WTC11 (cell line): ENCODE measurements around the gene RPS27. TPM values are rescaled to one million over a fixed set of nuclear protein-coding genes. Genes with fewer than 3 reads are reported as not detected.
A peak's percentile ranks its signal among the peaks of the same experiment; 100 is the strongest.

Experiments used
- CREM ChIP-seq: sonication (generic); formaldehyde crosslinking; IDR thresholded peaks from 2 replicates; pipeline ENCODE4 v1.8.1; 2022; ENCODE audit warnings: mild to moderate bottlenecking, missing genetic modification reagents, moderate library complexity
- ESRRA ChIP-seq: sonication (generic); formaldehyde crosslinking; IDR thresholded peaks from 2 replicates; pipeline ENCODE4 v1.8.1; 2022; ENCODE audit warnings: mild to moderate bottlenecking, missing genetic modification reagents, borderline replicate concordance
- GABPB1 ChIP-seq: sonication (generic); formaldehyde crosslinking; IDR thresholded peaks from 2 replicates; pipeline ENCODE4 v1.8.1; 2023; ENCODE audit warnings: mild to moderate bottlenecking, missing genetic modification reagents
- HMGA2 ChIP-seq: fragments of 250-450 bp; sonication (Bioruptor Pico); IDR thresholded peaks from 2 replicates; pipeline ENCODE4 v1.4.0; 2021; ENCODE audit warnings: mild to moderate bottlenecking, moderate library complexity
- IRF2 ChIP-seq: sonication (generic); formaldehyde crosslinking; IDR thresholded peaks from 2 replicates; pipeline ENCODE4 v1.8.0; 2022; ENCODE audit warnings: low read depth, missing genetic modification reagents, borderline replicate concordance
- JUN ChIP-seq: sonication (generic); formaldehyde crosslinking; IDR thresholded peaks from 2 replicates; pipeline ENCODE4 v1.8.0; 2023; ENCODE audit warnings: mild to moderate bottlenecking, missing genetic modification reagents
- NFE2L1 ChIP-seq: sonication (generic); formaldehyde crosslinking; IDR thresholded peaks from 2 replicates; pipeline ENCODE4 v1.8.1; 2023; ENCODE audit warnings: missing genetic modification reagents
- NFYB ChIP-seq: sonication (generic); formaldehyde crosslinking; conservative IDR thresholded peaks from 2 replicates; pipeline ENCODE4 v1.8.0; 2022; ENCODE audit warnings: low read depth, missing genetic modification reagents
- NR3C1 ChIP-seq: sonication (generic); formaldehyde crosslinking; conservative IDR thresholded peaks from 2 replicates; pipeline ENCODE4 v1.8.1; 2023; ENCODE audit warnings: low read depth, mild to moderate bottlenecking, missing genetic modification reagents
- OVOL2 ChIP-seq: fragments of 250-450 bp; sonication (Bioruptor Pico); IDR thresholded peaks from 2 replicates; pipeline ENCODE4 v1.9.0; 2021; ENCODE audit warnings: mild to moderate bottlenecking, borderline replicate concordance
- SP1 ChIP-seq: sonication (generic); formaldehyde crosslinking; conservative IDR thresholded peaks from 2 replicates; pipeline ENCODE4 v1.8.1; 2022; ENCODE audit warnings: missing genetic modification reagents
- TCF7 ChIP-seq: sonication (generic); formaldehyde crosslinking; IDR thresholded peaks from 2 replicates; pipeline ENCODE4 v1.8.0; 2022; ENCODE audit warnings: mild to moderate bottlenecking, low read depth, missing genetic modification reagents, moderate library complexity
- ZNF138 ChIP-seq: sonication (generic); formaldehyde crosslinking; conservative IDR thresholded peaks from 2 replicates; pipeline ENCODE4 v1.8.1; 2022; ENCODE audit warnings: mild to moderate bottlenecking, moderate library complexity, missing genetic modification reagents
- total RNA-seq: library from RNA; stranded (reverse); gene quantifications from 3 replicates; pipeline ENCODE4 v1.2.3, GENCODE V29; 2021
- TF ChIP-seq, protein P1 (sequence below): sonication (generic); formaldehyde crosslinking; IDR thresholded peaks from 2 replicates; pipeline ENCODE4 v1.8.0; 2022; ENCODE audit warnings: mild to moderate bottlenecking, missing genetic modification reagents
- TF ChIP-seq, protein P2 (sequence below): fragments of 200-600 bp; IDR thresholded peaks from 2 replicates; pipeline ENCODE4 v1.8.0; 2022; ENCODE audit warnings: antibody characterized with exemption
- TF ChIP-seq, protein P3 (sequence below): sonication (generic); formaldehyde crosslinking; IDR thresholded peaks from 2 replicates; pipeline ENCODE4 v1.8.1; 2023; ENCODE audit warnings: mild to moderate bottlenecking, missing genetic modification reagents
- TF ChIP-seq, protein P4 (sequence below): sonication (generic); formaldehyde crosslinking; IDR thresholded peaks from 2 replicates; pipeline ENCODE4 v1.8.0; 2023; ENCODE audit warnings: missing genetic modification reagents, mild to moderate bottlenecking, borderline replicate concordance
- TF ChIP-seq, protein P5 (sequence below): sonication (generic); formaldehyde crosslinking; IDR thresholded peaks from 2 replicates; pipeline ENCODE4 v1.8.0; 2022; ENCODE audit warnings: mild to moderate bottlenecking, missing genetic modification reagents
- TF ChIP-seq, protein P6 (sequence below): sonication (generic); formaldehyde crosslinking; IDR thresholded peaks from 2 replicates; pipeline ENCODE4 v1.8.1; 2022; ENCODE audit warnings: mild to moderate bottlenecking, missing genetic modification reagents, moderate library complexity, borderline replicate concordance
- TF ChIP-seq, protein P7 (sequence below): fragments of 250-450 bp; sonication (Bioruptor Pico); IDR thresholded peaks from 2 replicates; pipeline ENCODE4 v1.9.0; 2021; ENCODE audit warnings: mild to moderate bottlenecking, borderline replicate concordance
- TF ChIP-seq, protein P8 (sequence below): sonication (generic); formaldehyde crosslinking; IDR thresholded peaks from 2 replicates; pipeline ENCODE4 v1.8.1; 2022; ENCODE audit warnings: mild to moderate bottlenecking, moderate library complexity, missing genetic modification reagents
- TF ChIP-seq, protein P9 (sequence below): fragments of 250-450 bp; sonication (Bioruptor Pico); IDR thresholded peaks from 2 replicates; pipeline ENCODE4 v1.9.0; 2021; ENCODE audit warnings: mild to moderate bottlenecking

Gene RPS27
- total RNA-seq, 1 experiment from 2014 or later = 2,141 TPM

DNA sequence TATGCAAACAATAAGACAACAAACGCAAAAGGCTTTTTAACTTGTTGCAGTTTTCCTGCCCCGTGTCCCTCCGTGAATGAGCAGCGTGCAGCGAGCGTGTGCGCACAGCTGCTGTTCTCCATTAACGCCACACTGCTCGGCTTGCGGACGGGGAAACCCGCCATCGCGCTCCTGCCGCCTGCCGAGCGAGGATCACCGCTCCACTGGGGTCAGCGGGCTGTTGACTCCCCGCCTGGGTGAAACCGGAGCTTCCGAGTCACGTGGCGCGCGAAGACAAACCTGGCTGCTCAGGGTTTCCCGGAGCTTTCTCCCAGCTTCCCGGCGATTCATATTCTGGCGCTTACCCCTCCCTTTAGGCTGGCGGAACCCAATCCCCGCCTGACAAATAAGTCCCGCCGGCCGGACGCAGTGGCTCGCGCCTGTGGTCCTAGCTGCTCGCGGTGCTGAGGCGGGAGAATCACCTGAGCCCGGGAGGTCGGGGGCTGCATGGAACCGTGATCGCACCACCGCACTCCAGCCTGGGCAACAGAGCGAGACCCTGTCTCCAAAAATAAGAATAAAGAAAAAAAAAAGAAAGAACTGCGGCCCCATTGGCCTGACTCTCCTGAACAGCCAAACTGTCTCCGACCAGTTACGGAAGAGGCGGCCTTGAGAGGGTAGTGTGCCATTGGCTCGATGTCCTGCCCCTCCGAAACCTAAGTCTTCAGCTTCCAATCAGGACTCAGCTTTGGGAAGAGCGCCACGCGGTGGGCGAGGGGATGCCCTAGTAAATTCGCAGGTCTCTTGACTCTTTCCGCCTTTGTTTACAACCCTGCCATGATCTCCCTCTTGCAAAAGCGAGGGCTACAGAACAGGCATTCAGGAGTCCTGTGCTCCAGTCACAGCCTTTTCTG, 23.2 kb upstream of the RPS27 start, which contains the start of gene CREB3L4 (continued):
- no peak for TF ChIP-seq TCF7
- TF ChIP-seq IRF2 (CRISPR knock-in tag) = no peak
- TF ChIP-seq, protein P1, sequence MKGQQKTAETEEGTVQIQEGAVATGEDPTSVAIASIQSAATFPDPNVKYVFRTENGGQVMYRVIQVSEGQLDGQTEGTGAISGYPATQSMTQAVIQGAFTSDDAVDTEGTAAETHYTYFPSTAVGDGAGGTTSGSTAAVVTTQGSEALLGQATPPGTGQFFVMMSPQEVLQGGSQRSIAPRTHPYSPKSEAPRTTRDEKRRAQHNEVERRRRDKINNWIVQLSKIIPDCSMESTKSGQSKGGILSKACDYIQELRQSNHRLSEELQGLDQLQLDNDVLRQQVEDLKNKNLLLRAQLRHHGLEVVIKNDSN (CRISPR knock-in tag) = peak; percentile 98
- peak; percentile 73 for TF ChIP-seq SP1 (CRISPR knock-in tag)
- TF ChIP-seq OVOL2 (CRISPR knock-in tag) = no peak
- TF ChIP-seq, protein P2, sequence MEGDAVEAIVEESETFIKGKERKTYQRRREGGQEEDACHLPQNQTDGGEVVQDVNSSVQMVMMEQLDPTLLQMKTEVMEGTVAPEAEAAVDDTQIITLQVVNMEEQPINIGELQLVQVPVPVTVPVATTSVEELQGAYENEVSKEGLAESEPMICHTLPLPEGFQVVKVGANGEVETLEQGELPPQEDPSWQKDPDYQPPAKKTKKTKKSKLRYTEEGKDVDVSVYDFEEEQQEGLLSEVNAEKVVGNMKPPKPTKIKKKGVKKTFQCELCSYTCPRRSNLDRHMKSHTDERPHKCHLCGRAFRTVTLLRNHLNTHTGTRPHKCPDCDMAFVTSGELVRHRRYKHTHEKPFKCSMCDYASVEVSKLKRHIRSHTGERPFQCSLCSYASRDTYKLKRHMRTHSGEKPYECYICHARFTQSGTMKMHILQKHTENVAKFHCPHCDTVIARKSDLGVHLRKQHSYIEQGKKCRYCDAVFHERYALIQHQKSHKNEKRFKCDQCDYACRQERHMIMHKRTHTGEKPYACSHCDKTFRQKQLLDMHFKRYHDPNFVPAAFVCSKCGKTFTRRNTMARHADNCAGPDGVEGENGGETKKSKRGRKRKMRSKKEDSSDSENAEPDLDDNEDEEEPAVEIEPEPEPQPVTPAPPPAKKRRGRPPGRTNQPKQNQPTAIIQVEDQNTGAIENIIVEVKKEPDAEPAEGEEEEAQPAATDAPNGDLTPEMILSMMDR = no peak
- TF ChIP-seq, protein P3, sequence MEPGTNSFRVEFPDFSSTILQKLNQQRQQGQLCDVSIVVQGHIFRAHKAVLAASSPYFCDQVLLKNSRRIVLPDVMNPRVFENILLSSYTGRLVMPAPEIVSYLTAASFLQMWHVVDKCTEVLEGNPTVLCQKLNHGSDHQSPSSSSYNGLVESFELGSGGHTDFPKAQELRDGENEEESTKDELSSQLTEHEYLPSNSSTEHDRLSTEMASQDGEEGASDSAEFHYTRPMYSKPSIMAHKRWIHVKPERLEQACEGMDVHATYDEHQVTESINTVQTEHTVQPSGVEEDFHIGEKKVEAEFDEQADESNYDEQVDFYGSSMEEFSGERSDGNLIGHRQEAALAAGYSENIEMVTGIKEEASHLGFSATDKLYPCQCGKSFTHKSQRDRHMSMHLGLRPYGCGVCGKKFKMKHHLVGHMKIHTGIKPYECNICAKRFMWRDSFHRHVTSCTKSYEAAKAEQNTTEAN = 0 out of 2 replicates have a peak, but pooled peaks have one; percentile 54
- peak; percentile 49 for TF ChIP-seq NFE2L1
- TF ChIP-seq, protein P4, sequence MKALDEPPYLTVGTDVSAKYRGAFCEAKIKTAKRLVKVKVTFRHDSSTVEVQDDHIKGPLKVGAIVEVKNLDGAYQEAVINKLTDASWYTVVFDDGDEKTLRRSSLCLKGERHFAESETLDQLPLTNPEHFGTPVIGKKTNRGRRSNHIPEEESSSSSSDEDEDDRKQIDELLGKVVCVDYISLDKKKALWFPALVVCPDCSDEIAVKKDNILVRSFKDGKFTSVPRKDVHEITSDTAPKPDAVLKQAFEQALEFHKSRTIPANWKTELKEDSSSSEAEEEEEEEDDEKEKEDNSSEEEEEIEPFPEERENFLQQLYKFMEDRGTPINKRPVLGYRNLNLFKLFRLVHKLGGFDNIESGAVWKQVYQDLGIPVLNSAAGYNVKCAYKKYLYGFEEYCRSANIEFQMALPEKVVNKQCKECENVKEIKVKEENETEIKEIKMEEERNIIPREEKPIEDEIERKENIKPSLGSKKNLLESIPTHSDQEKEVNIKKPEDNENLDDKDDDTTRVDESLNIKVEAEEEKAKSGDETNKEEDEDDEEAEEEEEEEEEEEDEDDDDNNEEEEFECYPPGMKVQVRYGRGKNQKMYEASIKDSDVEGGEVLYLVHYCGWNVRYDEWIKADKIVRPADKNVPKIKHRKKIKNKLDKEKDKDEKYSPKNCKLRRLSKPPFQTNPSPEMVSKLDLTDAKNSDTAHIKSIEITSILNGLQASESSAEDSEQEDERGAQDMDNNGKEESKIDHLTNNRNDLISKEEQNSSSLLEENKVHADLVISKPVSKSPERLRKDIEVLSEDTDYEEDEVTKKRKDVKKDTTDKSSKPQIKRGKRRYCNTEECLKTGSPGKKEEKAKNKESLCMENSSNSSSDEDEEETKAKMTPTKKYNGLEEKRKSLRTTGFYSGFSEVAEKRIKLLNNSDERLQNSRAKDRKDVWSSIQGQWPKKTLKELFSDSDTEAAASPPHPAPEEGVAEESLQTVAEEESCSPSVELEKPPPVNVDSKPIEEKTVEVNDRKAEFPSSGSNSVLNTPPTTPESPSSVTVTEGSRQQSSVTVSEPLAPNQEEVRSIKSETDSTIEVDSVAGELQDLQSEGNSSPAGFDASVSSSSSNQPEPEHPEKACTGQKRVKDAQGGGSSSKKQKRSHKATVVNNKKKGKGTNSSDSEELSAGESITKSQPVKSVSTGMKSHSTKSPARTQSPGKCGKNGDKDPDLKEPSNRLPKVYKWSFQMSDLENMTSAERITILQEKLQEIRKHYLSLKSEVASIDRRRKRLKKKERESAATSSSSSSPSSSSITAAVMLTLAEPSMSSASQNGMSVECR (CRISPR knock-in tag) = peak; percentile 79; the same call in 1 of the 2 replicates
- TF ChIP-seq JUN (CRISPR knock-in tag) = no peak
- TF ChIP-seq HMGA2 (CRISPR knock-in tag) = no peak
- TF ChIP-seq, protein P5, sequence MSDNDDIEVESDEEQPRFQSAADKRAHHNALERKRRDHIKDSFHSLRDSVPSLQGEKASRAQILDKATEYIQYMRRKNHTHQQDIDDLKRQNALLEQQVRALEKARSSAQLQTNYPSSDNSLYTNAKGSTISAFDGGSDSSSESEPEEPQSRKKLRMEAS (CRISPR knock-in tag) = peak; percentile 92; the same call in 1 of the 2 replicates
- TF ChIP-seq GABPB1 (CRISPR knock-in tag) = peak; percentile 65
- TF ChIP-seq, protein P6, sequence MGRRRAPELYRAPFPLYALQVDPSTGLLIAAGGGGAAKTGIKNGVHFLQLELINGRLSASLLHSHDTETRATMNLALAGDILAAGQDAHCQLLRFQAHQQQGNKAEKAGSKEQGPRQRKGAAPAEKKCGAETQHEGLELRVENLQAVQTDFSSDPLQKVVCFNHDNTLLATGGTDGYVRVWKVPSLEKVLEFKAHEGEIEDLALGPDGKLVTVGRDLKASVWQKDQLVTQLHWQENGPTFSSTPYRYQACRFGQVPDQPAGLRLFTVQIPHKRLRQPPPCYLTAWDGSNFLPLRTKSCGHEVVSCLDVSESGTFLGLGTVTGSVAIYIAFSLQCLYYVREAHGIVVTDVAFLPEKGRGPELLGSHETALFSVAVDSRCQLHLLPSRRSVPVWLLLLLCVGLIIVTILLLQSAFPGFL (CRISPR knock-in tag) = 0 out of 2 replicates have a peak, but pooled peaks have one; percentile 77
- TF ChIP-seq, protein P7, sequence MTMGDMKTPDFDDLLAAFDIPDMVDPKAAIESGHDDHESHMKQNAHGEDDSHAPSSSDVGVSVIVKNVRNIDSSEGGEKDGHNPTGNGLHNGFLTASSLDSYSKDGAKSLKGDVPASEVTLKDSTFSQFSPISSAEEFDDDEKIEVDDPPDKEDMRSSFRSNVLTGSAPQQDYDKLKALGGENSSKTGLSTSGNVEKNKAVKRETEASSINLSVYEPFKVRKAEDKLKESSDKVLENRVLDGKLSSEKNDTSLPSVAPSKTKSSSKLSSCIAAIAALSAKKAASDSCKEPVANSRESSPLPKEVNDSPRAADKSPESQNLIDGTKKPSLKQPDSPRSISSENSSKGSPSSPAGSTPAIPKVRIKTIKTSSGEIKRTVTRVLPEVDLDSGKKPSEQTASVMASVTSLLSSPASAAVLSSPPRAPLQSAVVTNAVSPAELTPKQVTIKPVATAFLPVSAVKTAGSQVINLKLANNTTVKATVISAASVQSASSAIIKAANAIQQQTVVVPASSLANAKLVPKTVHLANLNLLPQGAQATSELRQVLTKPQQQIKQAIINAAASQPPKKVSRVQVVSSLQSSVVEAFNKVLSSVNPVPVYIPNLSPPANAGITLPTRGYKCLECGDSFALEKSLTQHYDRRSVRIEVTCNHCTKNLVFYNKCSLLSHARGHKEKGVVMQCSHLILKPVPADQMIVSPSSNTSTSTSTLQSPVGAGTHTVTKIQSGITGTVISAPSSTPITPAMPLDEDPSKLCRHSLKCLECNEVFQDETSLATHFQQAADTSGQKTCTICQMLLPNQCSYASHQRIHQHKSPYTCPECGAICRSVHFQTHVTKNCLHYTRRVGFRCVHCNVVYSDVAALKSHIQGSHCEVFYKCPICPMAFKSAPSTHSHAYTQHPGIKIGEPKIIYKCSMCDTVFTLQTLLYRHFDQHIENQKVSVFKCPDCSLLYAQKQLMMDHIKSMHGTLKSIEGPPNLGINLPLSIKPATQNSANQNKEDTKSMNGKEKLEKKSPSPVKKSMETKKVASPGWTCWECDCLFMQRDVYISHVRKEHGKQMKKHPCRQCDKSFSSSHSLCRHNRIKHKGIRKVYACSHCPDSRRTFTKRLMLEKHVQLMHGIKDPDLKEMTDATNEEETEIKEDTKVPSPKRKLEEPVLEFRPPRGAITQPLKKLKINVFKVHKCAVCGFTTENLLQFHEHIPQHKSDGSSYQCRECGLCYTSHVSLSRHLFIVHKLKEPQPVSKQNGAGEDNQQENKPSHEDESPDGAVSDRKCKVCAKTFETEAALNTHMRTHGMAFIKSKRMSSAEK (CRISPR knock-in tag) = 0 out of 2 replicates have a peak, but pooled peaks have one; percentile 69
- TF ChIP-seq NFYB (CRISPR knock-in tag) = peak; percentile 96
- TF ChIP-seq, protein P8, sequence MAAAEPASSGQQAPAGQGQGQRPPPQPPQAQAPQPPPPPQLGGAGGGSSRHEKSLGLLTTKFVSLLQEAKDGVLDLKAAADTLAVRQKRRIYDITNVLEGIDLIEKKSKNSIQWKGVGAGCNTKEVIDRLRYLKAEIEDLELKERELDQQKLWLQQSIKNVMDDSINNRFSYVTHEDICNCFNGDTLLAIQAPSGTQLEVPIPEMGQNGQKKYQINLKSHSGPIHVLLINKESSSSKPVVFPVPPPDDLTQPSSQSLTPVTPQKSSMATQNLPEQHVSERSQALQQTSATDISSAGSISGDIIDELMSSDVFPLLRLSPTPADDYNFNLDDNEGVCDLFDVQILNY (CRISPR knock-in tag) = 0 out of 2 replicates have a peak, but pooled peaks have one; percentile 27
- TF ChIP-seq NR3C1 = 0 out of 2 replicates have a peak, but pooled peaks have one; percentile 66
- 0 out of 2 replicates have a peak, but pooled peaks have one; percentile 57 for TF ChIP-seq CREM (CRISPR knock-in tag)
- TF ChIP-seq, protein P9, sequence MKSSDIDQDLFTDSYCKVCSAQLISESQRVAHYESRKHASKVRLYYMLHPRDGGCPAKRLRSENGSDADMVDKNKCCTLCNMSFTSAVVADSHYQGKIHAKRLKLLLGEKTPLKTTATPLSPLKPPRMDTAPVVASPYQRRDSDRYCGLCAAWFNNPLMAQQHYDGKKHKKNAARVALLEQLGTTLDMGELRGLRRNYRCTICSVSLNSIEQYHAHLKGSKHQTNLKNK (CRISPR knock-in tag) = no peak
- no peak for TF ChIP-seq ESRRA (CRISPR knock-in tag)
- TF ChIP-seq ZNF138 (CRISPR knock-in tag) = no peak
